ENCODE data around the gene PRSS58. TPM values are rescaled to one million over a fixed set of nuclear protein-coding genes. Genes with fewer than 3 reads are reported as not detected.
A peak's percentile ranks its signal among the peaks of the same experiment; 100 is the strongest.

Gene PRSS58
- not detected for total RNA-seq
- not detected for polyA plus RNA-seq
- long read RNA-seq, donor 1, result 0 reads
- long read RNA-seq, donor 2, result 0 reads
- long read RNA-seq, donor 3, result 0 reads

GRCh38 chr7:142257958-142258357 lies at the start of gene PRSS58:
TSS of gene PRSS58 (minus strand) at chr7:142258058. CDS start at chr7:142257707, 351 bp downstream.
- no peak for ATAC-seq
- H3K27ac ChIP-seq, result no peak within 1 kb of the TSS
- H3K27me3 ChIP-seq, result no peaks in the 10 kb centered on the region
- H3K4me3 ChIP-seq, result no peak within 1 kb of the TSS
- H3K36me3 ChIP-seq, result no peaks in the 10 kb centered on the region
- no peak for DNase-seq
- 32 to 73% methylated on average over 1 of the region's 1 CpG for WGBS, 2 donors
- peaks cover 0 to 12% (median 0%) of the 10 kb centered on the region in 11 donors for H3K9me3 ChIP-seq
- no peak for TF ChIP-seq CTCF (IDR thresholded peaks at IDR 0.05)
- no peaks in the 10 kb centered on the region for H3K4me1 ChIP-seq
- intact Hi-C loops (cut with DNase I), result no loop called here

GRCh38 chr7:142307246-142307900 lies 49.5 kb upstream of the PRSS58 start:
- Histone ChIP-seq H3K27ac (no peak overlapping the region), H3K9me3 (no peaks in the 10 kb centered on the region), H3K27me3 (peaks cover 0 to 4% (median 0%) of the 10 kb centered on the region in 7 donors), H3K4me1 (no peaks in the 10 kb centered on the region), H3K36me3 (no peaks in the 10 kb centered on the region), H3K4me3 (no peak overlapping the region)
- intact Hi-C loops (cut with DNase I), result no loop called here
- no peak for TF ChIP-seq CTCF (IDR thresholded peaks at IDR 0.05)
- no peak for DNase-seq
- no peak for ATAC-seq
- 74 to 75% methylated on average over 11 of the region's 11 CpGs for WGBS, 2 donors

GRCh38 chr7:142303650-142304049 lies 45.8 kb upstream of the PRSS58 start:
- Histone ChIP-seq H3K27me3 (peaks cover 0 to 18% (median 0%) of the 10 kb centered on the region in 7 donors), H3K4me3 (no peak overlapping the region), H3K27ac (no peak overlapping the region), H3K36me3 (no peaks in the 10 kb centered on the region), H3K4me1 (no peaks in the 10 kb centered on the region), H3K9me3 (peaks cover 0 to 4% (median 0%) of the 10 kb centered on the region in 11 donors)
- peak in 6 of 9 donors; percentile 12 to 39 (median 21) for TF ChIP-seq CTCF (IDR thresholded peaks at IDR 0.05)
- intact Hi-C loops (cut with DNase I), result no loop called here
- DNase-seq (no peak), ATAC-seq (no peak)
- WGBS, 2 donors, result 9% methylated on average over 2 of the region's 2 CpGs

- ATAC-seq, result no peak
- H3K27me3 ChIP-seq, result peaks cover 0 to 19% (median 0%) of the 10 kb centered on the region in 7 donors
- H3K4me3 ChIP-seq, result no peak overlapping the region
- H3K9me3 ChIP-seq, result peaks cover 0 to 4% (median 0%) of the 10 kb centered on the region in 11 donors
- intact Hi-C loops (cut with DNase I), result no loop called here
- H3K4me1 ChIP-seq, result no peaks in the 10 kb centered on the region
- WGBS, 2 donors, result 56 to 62% methylated on average over 3 of the region's 3 CpGs
- H3K27ac ChIP-seq, result no peak overlapping the region
- no peaks in the 10 kb centered on the region for H3K36me3 ChIP-seq
- DNase-seq, result no peak
- peak in 4 of 9 donors; percentile 19 to 41 (median 28) for TF ChIP-seq CTCF (IDR thresholded peaks at IDR 0.05)
These were observed 44.2 kb upstream of the PRSS58 start for GRCh38 chr7:142301923-142302550.

Data from heart right ventricle (tissue), 16 donors.